ENCODE results near the gene EXOSC10. TPM values are rescaled to one million over a fixed set of nuclear protein-coding genes. Genes with fewer than 3 reads are reported as not detected.
A peak's percentile ranks its signal among the peaks of the same experiment; 100 is the strongest.
"Not testable (repeated sequence)": the region's sequence is repeated elsewhere in the genome, so short reads cannot be mapped to it uniquely, and the experiment has no call there.

Gene EXOSC10
- total RNA-seq, 4 donors from 2014 or later: 39.3 to 56.2 (median 41.0) TPM

DNA sequence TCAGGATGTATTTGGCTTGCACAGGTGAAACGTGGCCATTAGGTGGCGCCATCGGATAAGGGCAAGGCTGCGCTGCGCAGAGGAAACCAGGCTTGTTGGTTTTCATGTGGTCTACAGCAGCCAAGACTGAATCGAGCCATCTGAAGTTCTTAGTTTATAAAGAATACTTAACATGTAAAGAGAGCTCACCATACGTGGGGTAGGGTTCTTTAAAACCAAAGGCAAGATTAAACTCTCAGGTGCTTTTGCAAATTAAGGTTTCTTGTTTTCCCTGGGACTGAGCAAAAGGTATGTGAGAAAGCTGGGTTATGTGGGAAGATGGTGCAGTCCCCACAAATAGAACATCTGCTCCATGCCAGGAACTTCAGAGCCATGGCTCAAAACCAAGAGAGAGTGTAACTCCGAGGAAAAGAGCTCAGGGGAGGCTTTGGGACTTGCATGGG, 61.9 kb downstream of the EXOSC10 start:
- peak; percentile 90 for ATAC-seq
- Histone ChIP-seq H3K27ac (peak overlapping the region in 1 of 4 donors; percentile 3), H3K36me3 (no peaks in the 10 kb centered on the region), H3K4me3 (no peak overlapping the region), H3K9me3 (no peaks in the 10 kb centered on the region), H3K27me3 (no peaks in the 10 kb centered on the region), H3K4me1 (peaks cover 0 to 13% (median 6%) of the 10 kb centered on the region in 3 donors)
- TF ChIP-seq POLR2A (IDR thresholded peaks at IDR 0.05) (no peak), EP300 (IDR thresholded peaks at IDR 0.05) (no peak), POLR2AphosphoS5 (IDR thresholded peaks at IDR 0.05) (peak; percentile 35)
- TF ChIP-seq, protein P1, sequence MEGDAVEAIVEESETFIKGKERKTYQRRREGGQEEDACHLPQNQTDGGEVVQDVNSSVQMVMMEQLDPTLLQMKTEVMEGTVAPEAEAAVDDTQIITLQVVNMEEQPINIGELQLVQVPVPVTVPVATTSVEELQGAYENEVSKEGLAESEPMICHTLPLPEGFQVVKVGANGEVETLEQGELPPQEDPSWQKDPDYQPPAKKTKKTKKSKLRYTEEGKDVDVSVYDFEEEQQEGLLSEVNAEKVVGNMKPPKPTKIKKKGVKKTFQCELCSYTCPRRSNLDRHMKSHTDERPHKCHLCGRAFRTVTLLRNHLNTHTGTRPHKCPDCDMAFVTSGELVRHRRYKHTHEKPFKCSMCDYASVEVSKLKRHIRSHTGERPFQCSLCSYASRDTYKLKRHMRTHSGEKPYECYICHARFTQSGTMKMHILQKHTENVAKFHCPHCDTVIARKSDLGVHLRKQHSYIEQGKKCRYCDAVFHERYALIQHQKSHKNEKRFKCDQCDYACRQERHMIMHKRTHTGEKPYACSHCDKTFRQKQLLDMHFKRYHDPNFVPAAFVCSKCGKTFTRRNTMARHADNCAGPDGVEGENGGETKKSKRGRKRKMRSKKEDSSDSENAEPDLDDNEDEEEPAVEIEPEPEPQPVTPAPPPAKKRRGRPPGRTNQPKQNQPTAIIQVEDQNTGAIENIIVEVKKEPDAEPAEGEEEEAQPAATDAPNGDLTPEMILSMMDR (IDR thresholded peaks at IDR 0.05): peak in 3 of 4 experiments; percentile 89 to 97 (median 92)
- 0% methylated on average over 2 to 3 of the region's 8 CpGs for WGBS, 2 donors (ENCODE audit: low coverage in 1 of 2)

DNA sequence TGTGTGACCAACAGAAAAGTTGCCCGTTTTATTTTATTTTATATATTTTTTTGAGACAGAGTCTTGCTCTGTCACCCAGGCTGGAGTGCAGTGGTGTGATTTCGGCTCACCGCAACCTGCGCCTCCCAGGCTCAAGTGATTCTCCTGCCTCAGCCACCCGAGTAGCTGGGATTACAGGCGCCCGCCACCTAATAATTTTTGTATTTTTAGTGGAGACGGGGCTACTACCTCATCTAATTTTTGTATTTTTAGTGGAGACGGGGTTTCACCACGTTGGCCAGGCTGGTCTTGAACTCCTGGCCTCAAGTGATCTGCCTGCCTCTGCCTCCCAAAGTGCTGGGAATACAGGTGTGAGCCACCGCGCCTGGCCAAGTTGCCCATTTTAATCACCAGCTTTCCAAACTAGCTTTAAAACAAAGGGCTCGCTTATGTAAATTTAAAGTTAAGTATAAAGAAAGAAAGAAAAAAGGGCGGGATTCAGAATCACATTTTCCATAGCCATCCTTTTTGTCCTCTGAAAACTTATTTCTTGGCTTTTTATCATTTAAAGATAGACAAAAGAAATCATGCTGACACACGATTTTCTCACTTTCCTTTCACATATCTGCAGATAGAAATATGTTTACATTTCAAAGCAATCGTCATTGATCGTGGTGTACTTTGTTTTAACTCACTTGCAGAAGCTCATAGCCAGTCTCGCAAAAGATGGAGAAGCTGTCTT, 62.5 kb downstream of the EXOSC10 start:
- not testable (repeated sequence) for H3K27ac ChIP-seq, H3K27me3 ChIP-seq, ATAC-seq, H3K9me3 ChIP-seq, H3K4me3 ChIP-seq, H3K36me3 ChIP-seq
- H3K4me1 ChIP-seq: peaks cover 0 to 13% (median 6%) of the 10 kb centered on the region in 3 donors
- WGBS, 2 donors (ENCODE audit: low coverage in 1 of 2): 22 to 62% methylated on average over 5 to 17 of the region's 18 CpGs

DNA sequence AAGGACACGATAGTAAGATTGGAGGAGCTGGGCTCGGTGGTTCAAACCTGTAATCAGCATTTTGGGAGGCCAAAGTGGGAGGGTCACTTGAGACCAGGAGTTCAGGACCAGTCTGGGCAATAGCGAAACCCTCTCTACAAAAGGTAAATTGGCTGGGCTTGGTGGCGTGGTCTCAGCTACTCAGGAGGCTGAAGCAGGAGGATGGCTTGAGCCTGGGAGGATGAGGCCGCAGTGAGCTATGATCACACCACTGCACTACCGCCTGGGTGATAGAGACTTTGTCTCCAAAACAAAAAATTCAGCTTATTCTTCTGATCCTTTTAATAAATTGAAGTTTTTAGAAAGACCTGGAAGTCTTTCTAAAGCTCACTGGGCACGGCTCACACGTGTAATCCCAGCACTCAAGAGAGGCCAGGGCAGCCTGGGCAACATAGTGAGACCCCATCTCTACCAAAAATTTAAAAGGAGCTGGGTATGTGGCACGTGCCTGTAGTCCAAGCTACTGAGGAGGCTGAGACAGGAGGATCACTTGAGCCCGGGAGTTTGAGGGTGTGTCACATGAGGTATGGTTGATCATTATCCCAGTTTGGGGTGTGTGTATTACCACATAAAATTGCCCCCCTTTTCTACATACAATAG, 67.9 kb downstream of the EXOSC10 start:
- no peak overlapping the region for H3K4me3 ChIP-seq
- peaks cover 0 to 37% of the 10 kb centered on the region in 2 donors for H3K36me3 ChIP-seq
- no peaks in the 10 kb centered on the region for H3K4me1 ChIP-seq
- no peak for ATAC-seq
- WGBS, 2 donors (ENCODE audit: low coverage in 1 of 2): 88 to 91% methylated on average over 5 to 10 of the region's 10 CpGs
- no peak for TF ChIP-seq POLR2A (IDR thresholded peaks at IDR 0.05)
- TF ChIP-seq EP300 (IDR thresholded peaks at IDR 0.05): no peak
- TF ChIP-seq, protein P1 (IDR thresholded peaks at IDR 0.05): no peak
- no peak for TF ChIP-seq POLR2AphosphoS5 (IDR thresholded peaks at IDR 0.05)
- no peaks in the 10 kb centered on the region for H3K27me3 ChIP-seq
- no peaks in the 10 kb centered on the region for H3K9me3 ChIP-seq
- no peak overlapping the region for H3K27ac ChIP-seq

DNA sequence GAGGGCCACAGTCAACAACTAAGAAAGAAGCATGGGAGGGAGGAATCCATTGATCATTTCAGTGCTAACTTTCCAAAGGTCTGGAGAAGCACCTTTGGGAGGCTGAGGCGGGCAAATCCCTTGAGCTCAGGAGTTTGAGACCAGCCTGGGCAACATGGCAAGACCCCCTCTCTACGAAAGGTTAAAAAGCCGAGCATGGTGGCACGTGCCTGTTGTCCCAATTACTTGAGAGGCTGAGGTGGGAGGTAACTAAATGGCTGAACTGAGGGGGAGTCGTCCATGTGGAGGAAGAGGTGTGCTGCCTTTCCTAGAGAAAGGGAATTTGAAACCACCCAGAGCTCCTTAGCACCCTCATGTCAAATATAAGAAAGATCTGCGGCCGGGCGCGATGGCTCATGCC, 68.8 kb downstream of the EXOSC10 start:
- no peak for ATAC-seq
- TF ChIP-seq EP300 (IDR thresholded peaks at IDR 0.05) (no peak), POLR2AphosphoS5 (IDR thresholded peaks at IDR 0.05) (no peak), POLR2A (IDR thresholded peaks at IDR 0.05) (no peak)
- TF ChIP-seq, protein P1 (IDR thresholded peaks at IDR 0.05): no peak
- H3K27ac ChIP-seq: no peak overlapping the region
- H3K4me3 ChIP-seq: no peak overlapping the region
- H3K4me1 ChIP-seq: no peaks in the 10 kb centered on the region
- 40 to 53% methylated on average over 1 to 4 of the region's 9 CpGs for WGBS, 2 donors (ENCODE audit: low coverage in 1 of 2)
- no peaks in the 10 kb centered on the region for H3K27me3 ChIP-seq
- H3K36me3 ChIP-seq: peaks cover 0 to 45% of the 10 kb centered on the region in 2 donors
- no peaks in the 10 kb centered on the region for H3K9me3 ChIP-seq

DNA sequence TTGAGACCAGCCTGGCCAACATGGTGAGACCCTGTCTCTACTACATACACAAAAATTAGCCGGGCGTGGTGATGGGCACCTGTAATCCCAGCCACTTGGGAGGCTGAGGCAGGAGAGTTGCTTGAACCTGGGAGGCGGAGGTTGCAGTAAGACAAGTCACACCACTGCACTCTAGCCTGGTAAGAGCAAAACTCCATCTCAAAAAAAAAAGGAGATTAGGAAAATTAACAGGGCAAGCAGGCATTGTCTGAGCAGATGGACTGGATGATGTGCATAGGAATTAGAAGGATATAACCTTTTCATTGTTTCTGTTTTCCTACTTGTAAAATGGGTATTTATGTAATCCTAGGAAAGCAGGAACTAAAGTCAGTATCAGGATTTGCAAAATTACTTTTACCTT, 71.7 kb downstream of the EXOSC10 start:
- Histone ChIP-seq H3K4me1 (peaks cover 0 to 13% (median 0%) of the 10 kb centered on the region in 3 donors), H3K27me3 (no peaks in the 10 kb centered on the region), H3K36me3 (peaks cover 0 to 74% of the 10 kb centered on the region in 2 donors), H3K9me3 (no peaks in the 10 kb centered on the region), H3K4me3 (no peak overlapping the region), H3K27ac (no peak overlapping the region)
- WGBS, 2 donors (ENCODE audit: low coverage in 1 of 2): 93 to 100% methylated on average over 3 of the region's 3 CpGs
- TF ChIP-seq EP300 (IDR thresholded peaks at IDR 0.05): no peak
- TF ChIP-seq, protein P1 (IDR thresholded peaks at IDR 0.05): no peak
- no peak for TF ChIP-seq POLR2AphosphoS5 (IDR thresholded peaks at IDR 0.05)
- no peak for TF ChIP-seq POLR2A (IDR thresholded peaks at IDR 0.05)
- ATAC-seq: no peak
